Stimulated activated CD8-positive, alpha-beta memory T cell treated with anti-CD3 and anti-CD28 coated beads, Interleukin-7, amount 100 ng/mL, for 48 hours (primary cell): ENCODE measurements around the gene G2E3.
"Not testable (repeated sequence)": the region's sequence is repeated elsewhere in the genome, so short reads cannot be mapped to it uniquely, and the experiment has no call there.

Experiments
- DNase-seq, 2 donors: peaks; one replicate each; pipeline ENCODE4 v3.0.0-alpha.2; 2020; ENCODE audit warnings: low read depth in 1 of 2; ENCODE audit errors: extremely low read depth in 1 of 2

G2E3 gene

DNA sequence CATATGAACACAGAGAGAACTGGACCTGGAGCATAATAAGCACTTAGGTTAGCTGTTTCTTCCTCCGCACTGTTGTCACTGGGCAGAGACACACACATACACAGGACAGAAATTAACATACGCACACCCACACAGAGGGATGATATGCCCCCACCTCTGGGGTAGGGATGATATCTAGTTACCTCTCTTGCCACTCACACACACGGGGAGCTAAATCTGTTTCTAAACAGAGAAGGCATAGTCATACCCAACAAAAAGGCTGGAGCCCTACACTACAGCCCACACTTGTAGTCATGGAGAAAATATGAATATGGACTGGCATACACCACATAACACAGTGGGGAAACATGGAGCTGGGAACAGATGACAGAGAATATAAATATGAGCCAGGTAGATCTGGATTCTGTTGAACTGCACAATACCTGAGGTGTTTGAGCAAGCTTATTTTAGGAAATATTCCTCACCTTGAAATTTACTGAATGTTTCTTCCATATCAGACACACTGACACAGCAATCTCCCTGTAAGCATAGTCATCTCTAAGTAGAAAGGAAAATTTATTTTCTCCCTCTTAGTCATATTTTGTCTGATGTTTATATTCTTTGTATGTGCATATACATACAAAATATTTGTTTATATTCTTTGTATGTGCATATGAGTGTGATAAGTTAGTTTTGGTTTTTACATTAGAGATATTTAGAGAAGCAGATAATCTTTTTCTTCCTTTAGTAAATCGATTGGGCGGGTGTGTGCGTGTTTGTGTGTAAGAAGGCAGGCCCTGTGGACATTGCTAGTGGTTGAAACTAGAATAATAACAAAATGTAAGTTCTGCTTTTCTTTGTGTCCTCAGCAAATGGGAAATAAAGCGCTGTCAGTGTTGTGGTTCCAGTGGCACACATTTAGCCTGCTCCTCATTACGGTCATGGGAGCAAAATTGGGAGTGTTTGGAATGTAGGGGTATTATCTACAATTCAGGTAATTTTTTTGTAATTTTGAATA, 42.3 kb downstream of the G2E3 start:
- no peak for DNase-seq

DNA sequence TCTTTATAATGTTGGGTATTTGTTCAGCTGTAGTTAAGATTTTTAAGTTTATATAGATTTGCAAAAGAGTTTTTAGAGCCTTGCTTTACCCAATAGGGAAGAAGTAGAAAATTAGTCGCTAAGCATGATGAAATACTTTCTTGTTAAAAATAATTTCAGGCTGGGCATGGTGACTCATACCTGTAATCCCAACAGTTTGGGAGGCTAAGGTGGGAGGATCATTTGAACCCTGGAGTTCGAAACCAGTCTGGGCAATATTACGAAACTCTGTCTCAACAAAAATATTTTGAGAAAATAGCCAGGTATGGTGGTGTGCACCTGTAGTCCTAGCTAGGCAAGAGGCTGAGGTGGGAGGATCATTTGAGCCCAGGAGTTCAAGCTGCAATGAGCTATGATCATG, 44.4 kb downstream of the G2E3 start:
- no peak for DNase-seq

DNA sequence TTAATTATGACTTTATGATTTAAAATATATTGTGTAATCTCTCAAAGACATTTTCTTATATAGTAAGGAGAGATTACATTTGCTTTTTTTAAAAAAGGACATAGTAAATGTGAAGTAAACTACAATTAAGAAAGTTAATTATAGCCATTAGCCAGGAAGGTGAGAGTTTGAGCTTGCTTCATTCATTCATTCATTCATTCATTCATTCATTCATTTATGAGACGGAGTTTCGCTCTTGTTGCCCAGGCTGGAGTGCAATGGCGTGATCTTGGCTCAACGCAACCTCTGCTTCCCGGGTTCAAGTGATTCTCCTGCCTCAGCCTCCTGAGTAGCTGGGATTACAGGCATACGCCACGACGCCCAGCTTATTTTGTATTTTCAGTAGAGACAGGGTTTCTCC, 45.7 kb downstream of the G2E3 start:
- DNase-seq, result not testable (repeated sequence)

DNA sequence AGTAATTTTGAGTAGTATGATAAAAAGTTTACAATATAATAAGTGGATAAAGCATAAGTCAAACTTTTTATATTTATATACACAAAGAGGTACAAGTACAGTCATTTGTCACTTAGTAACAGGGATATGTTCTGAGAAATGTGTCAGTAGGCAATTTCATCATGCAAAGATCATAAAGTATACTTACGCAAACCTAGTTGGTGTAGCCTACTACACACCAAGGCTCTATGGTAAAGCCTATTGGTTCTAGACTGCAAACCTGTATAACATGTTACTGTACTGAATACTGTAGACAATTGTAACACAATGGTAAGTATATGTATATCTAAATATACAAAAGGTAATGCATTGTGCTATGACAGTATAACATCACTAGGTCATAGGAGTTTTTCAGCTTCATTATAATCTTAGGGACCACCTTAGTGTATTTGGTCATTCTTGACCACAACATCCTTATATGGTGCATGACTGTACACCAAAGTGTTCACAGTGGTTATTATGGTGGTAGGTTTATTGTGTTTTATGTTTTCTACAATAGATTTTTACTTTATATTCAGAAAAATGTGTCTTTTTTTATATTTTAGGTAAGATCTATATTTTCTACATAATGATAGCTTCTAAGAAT, 48.3 kb downstream of the G2E3 start:
- DNase-seq, result no peak

DNA sequence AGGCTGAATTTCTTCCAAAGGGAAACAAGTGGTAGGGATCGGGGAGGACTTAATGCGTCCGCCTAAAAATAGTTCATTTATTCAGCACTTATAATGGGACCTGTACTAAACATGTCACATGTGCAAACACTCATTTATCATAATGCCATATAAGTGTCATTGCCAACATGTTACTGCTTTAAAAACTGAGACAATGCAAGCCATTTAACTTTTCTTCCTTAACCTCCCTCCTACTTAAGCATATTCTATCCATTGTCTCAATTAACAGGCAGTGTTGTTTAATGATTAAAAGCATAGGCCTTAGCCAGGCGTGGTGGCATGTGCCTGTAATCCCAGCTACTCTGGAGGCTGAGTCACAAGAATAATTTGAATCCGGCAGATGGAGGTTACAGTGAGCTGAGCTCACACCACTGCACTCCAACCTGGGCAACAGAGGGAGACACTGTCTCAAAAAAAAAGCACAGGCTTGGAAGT, 49.6 kb downstream of the G2E3 start:
- DNase-seq, result no peak

DNA sequence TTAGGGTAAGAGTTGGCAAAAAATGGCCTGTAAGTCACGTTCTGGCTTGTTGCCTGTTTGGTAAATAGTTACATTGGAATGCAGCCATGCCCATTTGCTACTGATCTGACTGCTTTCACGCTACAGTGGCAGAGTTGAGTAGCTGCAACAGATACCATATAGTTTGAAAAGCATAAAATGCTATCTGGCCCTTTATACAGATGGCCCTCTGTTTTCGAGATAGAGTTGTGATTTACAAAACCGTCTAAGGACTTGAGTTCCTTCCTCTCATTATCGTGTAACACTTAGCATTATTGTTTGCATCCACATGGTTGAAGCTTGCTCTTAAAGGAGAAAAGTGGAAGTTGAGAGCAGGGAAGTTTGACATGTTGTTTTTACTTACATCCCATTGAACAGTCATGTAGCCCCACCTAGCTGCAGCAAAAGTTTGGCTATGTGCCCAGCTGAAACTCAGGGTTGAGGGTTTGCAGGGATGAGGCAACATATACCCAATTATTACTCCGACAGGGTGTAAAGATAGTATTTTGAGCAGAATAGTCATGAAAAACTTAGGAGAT, 51.9 kb downstream of the G2E3 start:
- DNase-seq, result no peak

DNA sequence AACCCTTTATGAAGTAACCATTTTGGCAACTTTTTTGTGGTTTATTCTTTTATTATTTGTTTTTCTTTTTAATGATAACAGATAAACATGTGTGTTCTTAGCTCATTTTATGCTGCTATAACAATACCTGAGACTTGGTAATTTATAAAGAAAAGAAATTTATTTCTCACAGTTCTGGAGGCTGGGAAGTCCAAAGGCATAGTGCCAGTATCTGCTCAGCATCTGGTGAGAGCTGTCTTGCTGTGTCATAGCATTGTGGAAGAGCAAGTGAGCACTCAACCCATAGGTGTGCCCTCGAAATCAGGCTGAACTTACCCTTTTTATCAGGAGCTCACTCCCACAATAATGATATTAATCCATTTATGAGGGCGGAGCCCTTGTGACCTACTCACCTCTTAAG, 55.2 kb downstream of the G2E3 start:
- DNase-seq, result no peak

DNA sequence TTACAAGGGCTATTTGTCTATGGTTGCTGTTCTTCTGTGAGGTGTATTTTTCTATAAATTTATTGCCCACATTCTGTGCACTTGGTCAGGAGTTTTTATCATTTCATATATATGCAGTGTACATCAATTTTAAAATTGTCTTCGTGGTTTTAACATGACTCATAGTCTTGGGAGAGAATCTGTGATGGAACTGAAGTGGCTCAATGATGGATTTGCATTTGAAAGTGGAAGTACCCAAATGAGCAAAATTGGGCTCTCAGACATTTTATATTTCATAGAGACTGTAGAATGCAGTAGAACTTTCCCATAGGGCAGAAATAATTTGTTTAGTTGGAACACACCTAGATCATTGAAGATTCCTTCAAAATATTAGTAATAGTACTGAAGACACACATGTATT, 61.2 kb downstream of the G2E3 start:
- DNase-seq, result no peak

DNA sequence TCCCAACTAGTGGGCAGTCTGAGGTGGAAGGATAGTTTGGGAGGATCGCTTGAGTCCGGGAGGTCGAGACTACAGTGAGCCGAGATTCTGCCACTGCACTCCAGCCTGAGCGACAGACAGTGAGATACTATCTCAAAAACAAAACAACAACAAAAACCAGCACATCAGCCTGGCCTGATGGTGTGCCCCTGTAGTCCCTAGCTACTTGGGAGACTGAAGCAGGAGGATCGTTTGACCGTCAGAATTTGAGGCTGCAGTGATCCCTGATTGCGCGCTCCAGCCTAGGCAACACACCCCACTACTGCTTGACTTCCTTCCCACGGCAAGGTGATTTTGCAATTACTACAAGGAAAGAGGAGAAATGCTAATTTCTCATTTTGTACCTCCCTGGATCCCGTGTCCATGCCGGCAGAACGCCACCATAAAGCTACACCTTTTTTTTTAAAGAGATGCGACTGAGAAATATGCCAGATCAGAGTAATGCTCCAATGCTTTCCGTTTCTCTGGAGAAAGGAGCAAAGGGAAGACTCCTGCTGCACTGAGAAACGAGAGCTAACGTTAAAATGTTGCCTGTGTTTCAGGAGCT, 62.5 kb downstream of the G2E3 start:
- no peak for DNase-seq

DNA sequence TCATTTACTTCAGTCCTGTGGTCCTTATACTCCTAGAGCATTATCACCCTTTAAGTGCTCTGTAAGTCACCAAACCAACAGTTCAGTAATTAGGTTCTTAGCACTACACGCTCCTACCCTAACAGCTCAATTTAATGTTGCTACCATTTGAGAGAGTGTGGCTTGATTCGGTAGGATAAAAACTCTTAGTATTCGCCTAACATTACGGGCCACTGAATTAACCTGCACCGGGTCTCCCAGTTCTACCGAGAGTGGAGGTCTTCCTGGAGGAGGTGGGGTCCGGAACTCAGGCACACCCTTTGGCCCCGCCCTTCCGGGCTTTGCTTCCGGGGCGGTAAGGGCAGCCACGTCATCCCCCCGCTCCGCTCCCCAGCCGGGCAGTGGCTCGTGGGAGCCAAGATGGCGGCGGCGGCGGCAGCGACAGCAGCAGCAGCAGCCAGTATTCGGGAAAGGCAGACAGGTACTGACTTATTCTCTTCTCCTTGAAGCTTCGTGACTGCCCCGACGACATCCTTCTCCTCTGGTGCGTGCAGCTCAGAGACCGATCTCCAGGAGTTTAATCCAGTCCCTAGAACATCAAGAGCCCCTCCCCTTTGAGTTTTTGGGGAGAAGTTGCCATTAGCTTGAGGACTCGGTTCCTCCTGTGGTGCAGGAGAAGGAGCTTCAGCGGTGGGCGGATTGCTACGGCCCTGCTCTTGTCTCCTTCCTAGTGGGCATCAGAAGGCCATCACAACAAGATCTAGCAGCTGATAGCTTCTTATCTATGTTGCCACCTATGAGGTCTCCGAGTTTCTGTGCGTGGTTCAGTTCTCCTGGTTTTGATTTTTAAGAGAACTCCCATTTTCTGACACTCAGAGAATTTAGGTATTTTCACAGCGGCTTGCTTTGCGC, 63.2 kb downstream of the G2E3 start, which contains the start of gene SCFD1:
TSS of gene SCFD1 (plus strand) at position 380 of the 891 bp plus-strand sequence. CDS start at position 400, 20 bp downstream.
- peak; percentile 81 to 89 for DNase-seq

DNA sequence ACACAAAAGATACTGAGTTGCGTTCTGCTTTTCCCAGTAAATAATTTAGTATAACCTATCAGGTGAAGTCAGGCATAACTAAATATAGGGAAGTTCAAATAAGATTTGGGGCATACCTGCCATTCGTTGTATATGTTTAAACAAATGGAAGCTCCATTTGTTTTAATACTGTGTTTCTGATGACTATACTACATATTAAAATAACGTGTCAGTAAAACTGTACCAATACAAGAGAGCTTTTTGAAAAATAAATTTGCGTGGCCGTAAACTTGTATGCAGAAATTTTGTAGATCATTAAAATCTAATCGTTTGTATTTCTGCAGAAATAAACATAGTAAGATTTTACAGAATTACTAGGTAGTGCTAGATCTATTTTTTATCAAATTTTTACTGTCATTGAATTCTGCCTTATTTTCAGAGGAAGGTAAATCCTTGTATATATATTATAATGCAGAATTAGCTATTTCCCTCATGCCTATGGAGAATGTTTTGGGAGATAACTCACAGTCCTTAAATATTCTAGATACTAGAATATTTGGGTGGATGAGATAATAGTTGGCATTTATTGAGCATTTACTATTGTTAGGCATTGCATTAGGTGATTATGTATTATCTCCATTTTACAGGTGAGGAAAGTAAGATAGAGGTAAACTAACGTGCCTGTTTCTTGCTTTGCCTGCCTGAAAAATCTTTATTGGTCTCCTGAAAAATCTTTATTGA, 64.6 kb downstream of the G2E3 start:
- DNase-seq, result no peak

DNA sequence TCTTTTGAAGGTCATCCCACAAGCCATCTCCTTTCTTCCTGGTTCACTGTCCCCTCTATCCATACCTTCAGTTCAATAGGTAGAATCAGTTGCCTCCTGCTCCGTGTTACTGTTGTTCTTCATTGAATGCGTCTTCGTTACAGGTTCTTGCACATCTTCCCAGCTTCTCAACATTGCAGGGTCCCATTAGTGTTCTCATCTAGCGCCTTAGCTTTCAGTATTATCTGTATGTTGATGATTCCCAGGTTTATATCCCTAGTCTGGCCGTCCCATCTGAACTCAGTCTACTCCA, 65.1 kb downstream of the G2E3 start:
- DNase-seq, result no peak

DNA sequence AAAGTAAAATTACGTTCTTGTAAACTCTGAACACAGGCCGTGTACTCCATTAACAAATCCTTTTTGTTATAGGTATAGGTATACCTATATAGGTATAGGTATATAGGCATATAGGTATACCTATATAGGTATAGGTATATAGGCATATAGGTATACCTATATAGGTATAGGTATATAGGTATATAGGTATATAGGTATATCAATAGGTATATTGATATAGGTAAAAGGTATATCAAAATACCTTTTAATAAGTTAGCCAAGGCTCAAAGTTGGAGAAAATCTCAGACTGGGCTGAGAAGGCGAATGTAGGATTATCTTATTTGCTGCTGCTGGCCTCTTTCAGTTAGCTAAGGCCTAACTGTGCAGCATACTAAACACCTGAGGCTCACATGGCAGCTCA, 66.6 kb downstream of the G2E3 start:
- DNase-seq, result no peak

DNA sequence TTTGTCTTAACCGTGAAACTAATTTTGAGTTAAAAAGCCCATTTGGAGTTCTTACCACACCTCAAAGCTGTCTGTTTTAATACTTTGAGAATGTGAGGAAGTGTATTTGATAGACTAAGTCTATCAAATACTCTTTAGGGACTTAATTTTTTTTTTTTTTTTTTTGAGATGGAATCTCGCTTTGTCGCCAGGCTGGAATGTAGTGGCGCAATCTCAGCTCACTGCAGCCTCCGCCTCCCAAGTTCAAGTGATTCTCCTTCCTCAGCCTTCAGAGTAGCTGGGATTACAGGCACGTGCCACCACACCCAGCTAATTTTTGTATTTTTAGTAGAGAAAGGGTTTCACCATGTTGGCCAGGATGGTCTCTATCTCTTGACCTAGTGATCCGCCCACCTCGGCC, 70.5 kb downstream of the G2E3 start:
- DNase-seq, result not testable (repeated sequence)

DNA sequence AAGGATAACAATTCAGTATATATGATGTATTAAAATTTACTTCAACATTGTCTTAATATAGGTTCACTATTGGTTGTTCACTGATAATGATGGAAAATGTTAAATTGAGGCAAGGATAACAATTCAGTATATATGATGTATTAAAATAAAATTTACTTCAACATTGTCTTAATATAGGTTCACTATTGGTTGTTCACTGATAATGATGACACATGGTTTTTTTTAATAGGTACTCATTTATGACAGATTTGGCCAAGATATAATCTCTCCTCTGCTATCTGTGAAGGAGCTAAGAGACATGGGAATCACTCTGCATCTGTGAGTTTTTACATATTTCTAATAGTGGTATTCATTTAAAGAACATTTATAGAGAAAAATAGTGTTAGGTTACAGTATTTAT, 71.3 kb downstream of the G2E3 start:
- DNase-seq, result no peak

DNA sequence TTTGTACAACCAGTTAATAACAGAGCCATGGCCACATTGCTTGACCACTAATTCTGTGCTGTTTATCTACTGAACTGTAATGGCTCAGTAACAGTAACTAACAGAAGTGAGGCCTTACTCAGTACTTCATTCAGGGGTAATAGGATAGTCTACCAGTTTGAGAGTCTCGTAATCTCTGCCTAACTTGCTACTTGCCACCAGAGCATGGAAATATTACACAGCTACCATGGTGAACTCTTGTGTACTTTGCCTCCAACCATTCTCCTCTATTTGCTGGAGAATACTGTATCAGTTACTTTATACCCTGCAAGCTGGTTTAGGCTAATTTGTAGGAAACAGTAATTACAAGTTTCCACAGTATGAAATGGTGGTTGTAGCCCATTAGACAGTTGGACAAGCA, 73.8 kb downstream of the G2E3 start:
- no peak for DNase-seq

DNA sequence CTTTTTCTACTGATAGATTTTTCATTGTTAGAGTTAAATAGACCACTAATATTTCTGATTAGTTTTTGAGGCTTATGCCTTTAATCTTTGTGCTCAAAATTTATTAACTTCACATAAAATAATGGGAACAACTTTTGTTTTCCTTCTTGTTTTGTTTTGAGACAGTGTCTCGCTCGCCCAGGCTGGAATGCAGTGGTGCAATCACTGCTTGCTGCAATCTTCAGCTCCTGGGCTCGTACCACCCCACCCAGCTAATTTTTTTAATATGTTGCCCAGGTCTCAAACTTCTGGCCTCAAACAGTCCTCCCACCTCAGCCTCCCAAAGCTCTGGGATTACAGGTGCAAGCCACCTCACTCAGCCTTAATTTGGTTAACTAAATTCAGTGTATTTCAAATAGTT, 80.0 kb downstream of the G2E3 start:
- no peak for DNase-seq

DNA sequence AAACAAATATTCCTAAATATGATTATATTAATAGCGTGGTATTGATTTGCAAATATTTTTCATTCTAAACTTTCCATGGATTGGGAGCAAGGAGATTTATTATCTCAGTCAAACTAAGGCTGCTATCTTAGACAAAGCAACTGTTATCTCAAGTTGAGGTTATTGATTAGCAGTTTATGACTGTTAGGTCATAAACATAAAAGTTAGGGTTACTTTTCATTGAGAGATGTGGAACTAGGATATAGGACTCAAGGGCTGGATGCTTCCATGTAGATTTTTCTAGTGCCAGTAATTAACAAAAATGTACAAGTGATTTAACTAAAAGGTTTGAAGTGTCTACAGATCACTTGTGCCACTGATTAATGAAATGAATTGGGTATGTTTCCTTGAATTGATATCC, 82.2 kb downstream of the G2E3 start:
- DNase-seq, result no peak

DNA sequence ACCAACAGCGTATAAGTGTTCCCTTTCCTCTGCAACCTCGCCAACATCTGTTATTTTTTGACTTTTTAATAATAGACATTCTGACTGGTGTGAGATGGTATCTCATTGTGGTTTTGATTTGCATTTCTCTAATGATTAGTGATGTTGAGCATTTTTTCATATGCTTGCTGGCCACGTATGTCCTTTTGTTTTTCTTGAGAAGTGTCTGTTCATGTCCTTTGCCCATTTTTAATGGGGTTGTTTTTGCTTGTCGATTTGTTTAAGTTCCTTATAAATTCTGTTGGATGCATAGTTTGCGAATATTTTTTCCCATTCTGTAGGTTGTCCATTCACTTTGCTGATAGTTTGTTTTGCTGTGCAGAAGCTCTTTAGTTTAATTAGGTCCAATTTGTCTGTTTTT, 85.5 kb downstream of the G2E3 start:
- not testable (repeated sequence) for DNase-seq

DNA sequence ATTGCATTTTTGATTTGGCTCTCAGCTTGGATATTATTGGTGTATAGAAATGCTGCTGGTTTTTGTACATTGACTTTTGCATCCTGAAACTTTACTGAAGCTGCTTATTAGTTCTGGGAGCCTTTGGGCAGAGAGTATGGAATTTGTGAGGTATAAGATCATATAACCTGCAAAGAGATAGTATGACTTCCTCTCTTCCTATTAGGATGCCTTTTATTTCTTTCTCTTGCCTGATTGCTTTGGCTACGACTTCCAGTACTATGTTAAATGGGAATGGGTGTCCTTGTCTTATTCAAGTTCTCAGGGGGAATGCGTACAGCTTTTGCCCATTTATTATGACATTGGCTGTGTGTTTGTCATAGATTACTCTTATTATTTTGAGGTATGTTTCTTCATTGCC, 86.6 kb downstream of the G2E3 start:
- DNase-seq, result no peak
